Cerebellar nuclear complex (tissue), 1 donor: Measurements from ENCODE around the gene GPAM.
"Not testable (repeated sequence)": the region's sequence is repeated elsewhere in the genome, so short reads cannot be mapped to it uniquely, and the experiment has no call there.

Experiments used
- DNase-seq, 2 experiments: peaks; one replicate each; lab custom pipeline; 2025; lab: John Stamatoyannopoulos, UW

Gene GPAM

GRCh38 chr10:112183329-112184051, at the start of gene GPAM:
Gene GPAM (minus strand): TSS chr10:112183765. CDS start chr10:112181784, 1,981 bp downstream.
- peak; percentile 50 to 53 for DNase-seq

- no peak for DNase-seq
Observed at GRCh38 chr10:112232670-112233069, 49.1 kb upstream of the GPAM start.

- no peak for DNase-seq
Observed at GRCh38 chr10:112231602-112232400, 48.2 kb upstream of the GPAM start.

- no peak for DNase-seq
Observed at GRCh38 chr10:112230325-112230988, 46.9 kb upstream of the GPAM start.

GRCh38 chr10:112229901-112230300, 46.3 kb upstream of the GPAM start:
- no peak for DNase-seq

- DNase-seq: no peak
Observed at GRCh38 chr10:112229096-112229495, 45.5 kb upstream of the GPAM start.

GRCh38 chr10:112228366-112229088, 45.0 kb upstream of the GPAM start:
- not testable (repeated sequence) for DNase-seq

GRCh38 chr10:112227331-112227987, 43.9 kb upstream of the GPAM start:
- no peak for DNase-seq

- DNase-seq: no peak
Observed at GRCh38 chr10:112226439-112227248, 43.1 kb upstream of the GPAM start.

- DNase-seq: no peak
Observed at GRCh38 chr10:112225771-112226438, 42.3 kb upstream of the GPAM start.

GRCh38 chr10:112224933-112225529, 41.5 kb upstream of the GPAM start:
- no peak for DNase-seq

GRCh38 chr10:112223725-112224124, 40.2 kb upstream of the GPAM start:
- no peak for DNase-seq

- DNase-seq: no peak
Observed at GRCh38 chr10:112222799-112223198, 39.2 kb upstream of the GPAM start.

- no peak for DNase-seq
Observed at GRCh38 chr10:112221545-112221944, 38.0 kb upstream of the GPAM start.

- no peak for DNase-seq
Observed at GRCh38 chr10:112218960-112219359, 35.4 kb upstream of the GPAM start.

GRCh38 chr10:112218036-112218390, 34.4 kb upstream of the GPAM start:
- no peak for DNase-seq

- no peak for DNase-seq
Observed at GRCh38 chr10:112217386-112218035, 33.9 kb upstream of the GPAM start.

GRCh38 chr10:112216966-112217365, 33.4 kb upstream of the GPAM start:
- no peak for DNase-seq

- DNase-seq: no peak
Observed at GRCh38 chr10:112216151-112216550, 32.6 kb upstream of the GPAM start.
